ENCODE data around the gene BRIP1.

BRIP1 gene

DNA sequence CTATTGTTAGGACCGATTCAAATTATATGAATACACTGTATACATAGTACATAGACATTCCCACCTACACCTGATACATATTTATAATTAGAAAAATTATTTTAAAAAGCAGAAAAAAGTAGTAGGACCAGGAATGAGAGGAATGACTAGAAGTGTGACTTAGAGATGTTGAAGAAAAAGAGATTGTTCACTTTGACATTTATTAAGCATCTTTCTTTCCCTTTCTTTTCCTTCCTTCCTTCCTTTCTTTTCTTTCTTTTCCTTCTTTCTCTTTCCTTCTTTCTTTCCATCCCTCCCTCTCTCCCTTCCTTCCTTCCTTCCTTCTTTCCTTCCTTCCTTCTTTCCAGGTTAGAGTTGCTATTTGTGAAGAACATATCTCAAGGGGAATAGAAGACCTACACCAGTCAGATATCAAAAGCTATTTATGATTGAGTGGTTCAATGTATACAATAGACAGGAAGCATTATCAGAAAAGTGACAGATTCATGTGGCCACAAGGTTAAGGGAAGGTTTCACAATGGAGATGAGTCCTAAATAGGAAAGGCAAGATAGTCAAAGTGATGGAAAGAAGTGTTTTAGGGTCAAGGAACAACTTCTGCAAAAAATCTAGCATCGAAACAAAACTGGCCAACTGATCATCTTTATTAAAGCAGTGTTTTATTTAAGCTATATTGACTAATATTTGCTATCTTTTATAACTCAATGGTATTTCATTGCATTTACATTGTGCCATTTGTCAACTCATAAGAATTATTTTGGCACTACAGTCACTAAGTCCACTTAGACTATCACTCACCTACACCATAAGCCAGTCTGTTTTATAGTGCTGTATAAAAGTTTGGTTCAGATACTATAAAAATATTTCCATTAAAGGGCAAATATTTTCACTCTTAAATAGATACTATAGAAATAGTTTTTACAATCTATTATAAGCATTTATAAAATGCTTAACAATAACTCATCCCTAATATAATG lies 218.2 kb downstream of the BRIP1 start:
- H3K4me3 Mint-ChIP-seq, result no peak overlapping the region
- H3K27me3 Mint-ChIP-seq (ENCODE audit: low read depth, poor library complexity), result peaks cover 5% of the 10 kb centered on the region
- H3K9me3 Mint-ChIP-seq, result peaks cover 9% of the 10 kb centered on the region
- no peaks in the 10 kb centered on the region for H3K36me3 Mint-ChIP-seq (ENCODE audit: low read depth)
- no peaks in the 10 kb centered on the region for H3K4me1 Mint-ChIP-seq
- no peak for DNase-seq
- H3K27ac Mint-ChIP-seq, result no peak overlapping the region
- TF ChIP-seq, protein P1, sequence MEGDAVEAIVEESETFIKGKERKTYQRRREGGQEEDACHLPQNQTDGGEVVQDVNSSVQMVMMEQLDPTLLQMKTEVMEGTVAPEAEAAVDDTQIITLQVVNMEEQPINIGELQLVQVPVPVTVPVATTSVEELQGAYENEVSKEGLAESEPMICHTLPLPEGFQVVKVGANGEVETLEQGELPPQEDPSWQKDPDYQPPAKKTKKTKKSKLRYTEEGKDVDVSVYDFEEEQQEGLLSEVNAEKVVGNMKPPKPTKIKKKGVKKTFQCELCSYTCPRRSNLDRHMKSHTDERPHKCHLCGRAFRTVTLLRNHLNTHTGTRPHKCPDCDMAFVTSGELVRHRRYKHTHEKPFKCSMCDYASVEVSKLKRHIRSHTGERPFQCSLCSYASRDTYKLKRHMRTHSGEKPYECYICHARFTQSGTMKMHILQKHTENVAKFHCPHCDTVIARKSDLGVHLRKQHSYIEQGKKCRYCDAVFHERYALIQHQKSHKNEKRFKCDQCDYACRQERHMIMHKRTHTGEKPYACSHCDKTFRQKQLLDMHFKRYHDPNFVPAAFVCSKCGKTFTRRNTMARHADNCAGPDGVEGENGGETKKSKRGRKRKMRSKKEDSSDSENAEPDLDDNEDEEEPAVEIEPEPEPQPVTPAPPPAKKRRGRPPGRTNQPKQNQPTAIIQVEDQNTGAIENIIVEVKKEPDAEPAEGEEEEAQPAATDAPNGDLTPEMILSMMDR (IDR thresholded peaks at IDR 0.05), result no peak

DNA sequence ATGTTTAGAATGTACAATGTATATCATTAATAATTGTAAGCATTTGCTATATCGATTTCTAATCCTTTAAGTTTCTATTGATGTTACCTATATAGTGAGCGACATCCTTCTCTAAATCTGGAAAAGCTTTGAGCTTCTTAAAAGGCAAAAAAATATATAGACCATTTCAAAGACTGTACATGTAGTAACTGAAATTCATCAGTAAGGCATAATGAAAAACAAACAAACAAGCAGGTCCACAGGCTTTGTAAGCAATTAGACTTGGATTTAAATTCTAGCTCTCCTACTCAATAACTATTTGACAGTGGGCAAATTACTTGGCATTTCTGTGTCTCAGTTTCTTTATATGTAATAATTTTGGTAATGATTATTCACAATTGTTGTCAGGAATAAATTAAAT lies 220.6 kb downstream of the BRIP1 start:
- H3K9me3 Mint-ChIP-seq, result peaks cover 9% of the 10 kb centered on the region
- no peaks in the 10 kb centered on the region for H3K36me3 Mint-ChIP-seq (ENCODE audit: low read depth)
- H3K27ac Mint-ChIP-seq, result no peak overlapping the region
- no peaks in the 10 kb centered on the region for H3K4me1 Mint-ChIP-seq
- H3K4me3 Mint-ChIP-seq, result no peak overlapping the region
- DNase-seq, result no peak
- H3K27me3 Mint-ChIP-seq (ENCODE audit: low read depth, poor library complexity), result peaks cover 5% of the 10 kb centered on the region
- TF ChIP-seq, protein P1 (IDR thresholded peaks at IDR 0.05), result no peak

DNA sequence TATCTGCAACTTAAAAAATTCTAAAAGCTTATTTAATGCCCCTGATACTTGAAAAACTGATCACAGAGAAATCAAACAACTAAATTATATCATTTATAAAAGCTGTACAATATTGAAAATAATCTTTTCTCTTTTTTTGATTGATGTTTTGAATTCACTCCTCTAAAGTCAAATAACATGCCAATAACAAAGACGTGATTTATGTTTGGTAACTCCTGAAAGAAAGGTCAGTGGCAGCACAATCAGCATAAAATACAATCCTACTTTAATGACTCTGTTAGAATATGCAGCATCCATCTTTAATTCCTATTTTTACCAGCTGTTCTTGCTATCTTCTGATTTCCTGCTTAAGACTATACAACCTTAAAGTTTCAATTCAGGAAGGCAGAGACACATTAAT lies 221.6 kb downstream of the BRIP1 start:
- no peaks in the 10 kb centered on the region for H3K36me3 Mint-ChIP-seq (ENCODE audit: low read depth)
- H3K9me3 Mint-ChIP-seq, result peaks cover 9% of the 10 kb centered on the region
- TF ChIP-seq, protein P1 (IDR thresholded peaks at IDR 0.05), result no peak
- H3K4me3 Mint-ChIP-seq, result no peak overlapping the region
- no peak overlapping the region for H3K27ac Mint-ChIP-seq
- no peaks in the 10 kb centered on the region for H3K4me1 Mint-ChIP-seq
- H3K27me3 Mint-ChIP-seq (ENCODE audit: low read depth, poor library complexity), result peaks cover 9% of the 10 kb centered on the region
- DNase-seq, result no peak

DNA sequence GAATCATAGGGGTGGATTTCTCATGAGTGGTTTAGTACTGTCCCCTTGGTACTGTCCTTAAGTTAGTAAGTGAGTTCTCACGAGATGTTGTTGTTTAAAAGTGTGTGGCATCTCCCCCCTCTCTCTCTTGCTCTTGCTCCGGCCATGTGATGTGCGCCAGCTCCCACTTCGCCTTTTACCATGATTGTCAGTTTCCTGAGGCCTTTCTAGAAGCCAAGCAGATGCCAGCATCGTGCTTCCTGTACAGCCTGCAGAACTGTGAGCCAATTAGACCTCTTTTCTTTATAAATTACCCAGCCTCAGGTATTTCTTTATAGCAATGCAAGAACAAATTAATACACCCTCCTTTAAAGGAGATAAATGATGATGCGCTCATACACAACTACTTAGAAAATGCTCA lies 222.2 kb downstream of the BRIP1 start:
- Mint-ChIP-seq H3K27ac (no peak overlapping the region), H3K9me3 (peaks cover 12% of the 10 kb centered on the region), H3K4me3 (no peak overlapping the region), H3K4me1 (no peaks in the 10 kb centered on the region), H3K36me3 (ENCODE audit: low read depth) (no peaks in the 10 kb centered on the region), H3K27me3 (ENCODE audit: low read depth, poor library complexity) (peaks cover 9% of the 10 kb centered on the region)
- TF ChIP-seq, protein P1 (IDR thresholded peaks at IDR 0.05), result no peak
- no peak for DNase-seq

DNA sequence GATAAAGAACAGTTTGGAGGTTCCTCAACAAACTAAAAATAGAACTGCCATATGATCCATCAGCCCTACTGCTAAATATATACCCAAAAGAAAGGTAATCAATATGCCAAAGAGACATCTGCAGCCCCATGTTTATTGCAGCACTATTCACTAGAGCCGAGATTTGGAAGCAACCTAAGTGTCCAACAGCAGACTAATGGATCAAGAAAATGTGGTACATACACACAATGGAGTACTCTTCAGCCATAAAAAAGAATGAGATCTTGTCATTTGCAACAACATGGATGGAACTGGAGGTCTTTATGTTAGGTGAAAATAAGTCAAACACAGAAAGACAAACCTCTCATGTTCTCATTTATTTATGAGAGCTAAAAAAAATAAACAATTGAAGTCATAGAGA lies 223.5 kb downstream of the BRIP1 start:
- no peaks in the 10 kb centered on the region for H3K4me1 Mint-ChIP-seq
- H3K4me3 Mint-ChIP-seq, result no peak overlapping the region
- H3K36me3 Mint-ChIP-seq (ENCODE audit: low read depth), result no peaks in the 10 kb centered on the region
- H3K27ac Mint-ChIP-seq, result no peak overlapping the region
- DNase-seq, result no peak
- H3K9me3 Mint-ChIP-seq, result peaks cover 25% of the 10 kb centered on the region
- TF ChIP-seq, protein P1 (IDR thresholded peaks at IDR 0.05), result no peak
- peaks cover 11% of the 10 kb centered on the region for H3K27me3 Mint-ChIP-seq (ENCODE audit: low read depth, poor library complexity)

DNA sequence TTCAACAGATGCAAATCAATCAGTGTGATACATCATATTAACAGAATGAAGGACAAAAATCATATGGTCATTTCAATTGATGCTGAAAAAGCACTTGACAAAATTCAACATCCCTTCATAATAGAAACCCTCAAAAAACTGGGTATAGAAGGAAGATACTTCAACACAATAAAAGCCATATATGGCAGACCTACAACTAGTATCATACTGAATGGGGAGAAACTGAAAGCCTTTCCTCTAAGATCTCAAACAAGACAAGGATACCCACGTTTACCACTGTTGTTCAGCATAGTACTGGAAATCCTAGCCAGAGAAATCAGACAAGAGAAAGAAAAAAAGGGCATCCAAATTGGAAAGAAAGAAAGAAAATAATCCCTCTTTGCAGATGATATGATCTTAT lies 225.2 kb downstream of the BRIP1 start:
- TF ChIP-seq, protein P1 (IDR thresholded peaks at IDR 0.05), result no peak
- H3K36me3 Mint-ChIP-seq (ENCODE audit: low read depth), result no peaks in the 10 kb centered on the region
- H3K27me3 Mint-ChIP-seq (ENCODE audit: low read depth, poor library complexity), result peaks cover 7% of the 10 kb centered on the region
- H3K27ac Mint-ChIP-seq, result no peak overlapping the region
- no peaks in the 10 kb centered on the region for H3K4me1 Mint-ChIP-seq
- DNase-seq, result no peak
- H3K4me3 Mint-ChIP-seq, result no peak overlapping the region
- peaks cover 34% of the 10 kb centered on the region for H3K9me3 Mint-ChIP-seq

Measured in nephron progenitor cell (in vitro differentiated cells).